Psoas muscle (tissue), 8 donors: ENCODE data around the gene ATP2A3. TPM values are rescaled to one million over a fixed set of nuclear protein-coding genes. Genes with fewer than 3 reads are reported as not detected.

Experiments
- ATAC-seq, 4 donors: fragments of 200-7000 bp; cut with Tn5 transposase; one replicate each; pipeline ENCODE4 v1.9.1; 2020; ENCODE audit warnings: moderate library complexity in 3 of 4, mild to moderate bottlenecking in 2 of 4
- DNase-seq, 2 donors: peaks; one replicate each; pipeline ENCODE4 v3.0.0-alpha.2; 2020
- H3K27ac ChIP-seq: fragments of 200-600 bp; one replicate; pipeline ENCODE4 v1.8.0; 2022
- H3K27me3 ChIP-seq, 3 donors: fragments of 200-600 bp in 1 of 3; one replicate each; pipeline versions ENCODE4 v1.6.1 to v1.8.0; 2013 to 2022; ENCODE audit warnings: low read length in 2 of 3, mild to moderate bottlenecking in 2 of 3, moderate library complexity in 1 of 3; ENCODE audit not compliant: insufficient read depth in 3 of 3
- H3K36me3 ChIP-seq, 2 donors: fragments of 200-600 bp in 1 of 2; one replicate each; pipeline versions ENCODE4 v1.6.1 to v1.8.0; 2013 to 2022; ENCODE audit warnings: low read depth in 1 of 2, mild to moderate bottlenecking in 1 of 2, moderate library complexity in 1 of 2; ENCODE audit not compliant: insufficient read depth in 1 of 2
- H3K4me1 ChIP-seq: fragments of 200-600 bp; one replicate; pipeline ENCODE4 v1.8.0; 2022
- H3K4me3 ChIP-seq: fragments of 200-600 bp; one replicate; pipeline ENCODE4 v1.8.0; 2022; ENCODE audit warnings: mild to moderate bottlenecking
- H3K9me3 ChIP-seq: fragments of 200-600 bp; one replicate; pipeline ENCODE4 v1.8.0; 2022
- WGBS, 3 donors: extraction: QIAGEN DNeasy Blood & Tissue Kit; methylation state at CpG; one replicate each; pipeline versions ENCODE4 v1.1.6 to v1.1.7; 2013; 5-methylcytosine and 5-hydroxymethylcytosine counted together
- intact Hi-C, 2 donors: fragments of 100-400 bp; cut with DNase I; formaldehyde crosslinking; loops; one replicate each; pipeline versions ENCODE4 v1.11.0 to v1.14.2; 2022
- polyA plus RNA-seq, 3 donors: library from polyadenylated mRNA; stranded (reverse); fragments of 200-250 nt; gene quantifications; one replicate each; pipeline ENCODE4 v1.2.3, GENCODE V29; 2013
- total RNA-seq, 4 donors: library from RNA; stranded (reverse); fragmentation: NEBNext Ultra II Directional in 2 of 4; extraction: Animal tissue kit (Norgen Biotek cat#: 25700) in 2 of 4; gene quantifications; one replicate each; pipeline versions ENCODE4 v1.2.1 to v1.2.4, GENCODE V29; 2021 to 2023
- TF ChIP-seq, protein P1 (sequence below): fragments of 200-600 bp; IDR thresholded peaks from one replicate; pipeline ENCODE4 v1.8.0; 2022; ENCODE audit warnings: antibody characterized with exemption
- donor health status: healthy with polysubstance abuse.
- donor health status: DM: no; HTN: no; CAD: no; lungs with moderate emphysema.
- donor health status: Bipolar disorder and iron deficiency.
- donor health status: healthy.
- donor health status: DM: yes; HTN: yes; CAD: no.
- donor health status: DM: no; HTN: no; CAD: no.
- donor health status: DM: no; HTN: no; CAD: no.
- donor health status: DM: yes; HTN: yes; CAD: no.

The ATP2A3 gene
- total and polyA plus RNA-seq, 7 donors = 1.2 to 3.8 (median 3.0) TPM

DNA sequence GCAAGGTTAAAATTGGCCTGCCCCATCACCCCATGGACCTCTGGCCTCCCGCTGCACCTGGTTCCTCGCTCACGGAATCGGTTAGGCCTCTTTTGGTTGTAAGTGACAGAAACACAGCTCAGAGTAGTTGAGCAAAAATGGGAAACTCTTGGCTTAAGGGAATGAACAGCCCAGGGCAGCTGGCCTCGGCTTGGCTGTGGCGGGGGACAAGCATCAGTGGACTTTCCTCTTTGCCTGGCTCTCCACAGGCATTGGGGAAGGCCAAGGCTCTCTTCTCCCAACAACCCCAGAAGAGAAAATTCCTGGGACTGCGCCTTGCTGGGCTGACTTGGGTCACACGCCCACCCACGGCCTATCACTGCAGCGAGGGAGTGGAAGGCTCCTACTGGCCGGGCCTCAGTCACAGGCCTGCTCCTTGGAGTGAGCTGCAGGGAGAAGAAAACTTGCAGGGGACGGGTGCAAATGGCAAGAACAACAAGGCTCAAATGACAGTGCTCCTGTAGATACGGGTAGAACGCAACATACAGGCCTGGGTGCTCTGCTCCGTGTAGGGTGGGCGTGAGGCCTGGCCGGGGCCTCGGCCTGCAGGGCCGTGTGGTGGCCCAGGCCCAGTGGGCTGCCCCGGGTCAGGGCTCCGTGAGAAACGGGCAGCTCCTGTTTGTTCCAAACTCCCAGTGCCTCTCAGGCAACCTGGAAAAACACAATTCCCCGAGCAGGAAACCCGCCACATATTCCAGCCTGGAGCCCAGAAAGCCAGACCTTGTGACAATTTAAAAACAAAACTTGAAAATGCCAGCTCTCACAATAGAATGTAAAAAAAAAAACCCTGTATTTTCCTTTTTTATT, 25.0 kb upstream of the ATP2A3 start:
- Histone ChIP-seq H3K27me3 (peaks cover 0 to 12% (median 0%) of the 10 kb centered on the region in 3 donors), H3K4me1 (no peaks in the 10 kb centered on the region), H3K4me3 (no peak overlapping the region), H3K27ac (no peak overlapping the region), H3K9me3 (no peaks in the 10 kb centered on the region), H3K36me3 (no peaks in the 10 kb centered on the region)
- no peak for DNase-seq
- intact Hi-C loops = no loop called here
- no peak for ATAC-seq
- TF ChIP-seq, protein P1, sequence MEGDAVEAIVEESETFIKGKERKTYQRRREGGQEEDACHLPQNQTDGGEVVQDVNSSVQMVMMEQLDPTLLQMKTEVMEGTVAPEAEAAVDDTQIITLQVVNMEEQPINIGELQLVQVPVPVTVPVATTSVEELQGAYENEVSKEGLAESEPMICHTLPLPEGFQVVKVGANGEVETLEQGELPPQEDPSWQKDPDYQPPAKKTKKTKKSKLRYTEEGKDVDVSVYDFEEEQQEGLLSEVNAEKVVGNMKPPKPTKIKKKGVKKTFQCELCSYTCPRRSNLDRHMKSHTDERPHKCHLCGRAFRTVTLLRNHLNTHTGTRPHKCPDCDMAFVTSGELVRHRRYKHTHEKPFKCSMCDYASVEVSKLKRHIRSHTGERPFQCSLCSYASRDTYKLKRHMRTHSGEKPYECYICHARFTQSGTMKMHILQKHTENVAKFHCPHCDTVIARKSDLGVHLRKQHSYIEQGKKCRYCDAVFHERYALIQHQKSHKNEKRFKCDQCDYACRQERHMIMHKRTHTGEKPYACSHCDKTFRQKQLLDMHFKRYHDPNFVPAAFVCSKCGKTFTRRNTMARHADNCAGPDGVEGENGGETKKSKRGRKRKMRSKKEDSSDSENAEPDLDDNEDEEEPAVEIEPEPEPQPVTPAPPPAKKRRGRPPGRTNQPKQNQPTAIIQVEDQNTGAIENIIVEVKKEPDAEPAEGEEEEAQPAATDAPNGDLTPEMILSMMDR = no peak
- 76 to 87% (median 83%) methylated on average over 24 of the region's 24 CpGs for WGBS, 3 donors

DNA sequence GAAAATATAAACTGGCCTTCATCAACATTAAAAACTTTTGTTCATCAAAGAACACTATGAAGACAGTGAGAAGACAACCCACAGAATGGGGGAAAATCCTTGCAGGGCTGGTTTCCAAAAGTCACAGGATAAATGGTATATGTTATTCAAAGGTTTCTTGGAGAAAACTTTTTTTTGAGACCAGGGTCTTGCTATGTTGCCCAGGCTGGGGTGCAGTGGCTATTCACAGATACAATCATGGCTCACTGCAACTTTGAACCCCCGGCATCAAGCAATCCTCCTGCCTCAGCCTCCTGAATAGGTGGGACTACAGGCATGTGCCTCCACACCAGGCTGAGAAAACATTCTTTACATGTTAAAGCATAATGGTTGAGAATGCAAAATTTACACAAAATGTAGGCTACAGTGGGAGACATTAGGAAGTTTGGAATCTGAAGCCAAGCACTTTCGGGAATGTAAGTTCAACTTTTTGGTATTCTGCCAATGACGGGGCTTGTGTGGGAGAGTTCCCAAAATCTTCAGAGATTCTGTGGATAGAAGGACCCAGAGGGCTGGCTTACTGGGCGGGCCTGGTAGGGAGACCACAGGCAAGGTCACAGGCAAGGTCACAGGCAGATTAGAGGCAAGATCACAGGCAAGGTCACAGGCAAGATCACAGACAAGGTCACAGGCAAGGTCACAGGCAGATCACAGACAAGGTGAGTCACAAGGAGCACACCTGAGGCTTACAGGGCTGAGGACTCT, 24.2 kb upstream of the ATP2A3 start:
- Histone ChIP-seq H3K27me3 (peaks cover 0 to 12% (median 0%) of the 10 kb centered on the region in 3 donors), H3K27ac (no peak overlapping the region), H3K4me1 (no peaks in the 10 kb centered on the region), H3K36me3 (no peaks in the 10 kb centered on the region), H3K4me3 (no peak overlapping the region), H3K9me3 (no peaks in the 10 kb centered on the region)
- no peak for DNase-seq
- WGBS, 3 donors = 54 to 57% (median 55%) methylated on average over 4 of the region's 4 CpGs
- TF ChIP-seq, protein P1 = no peak
- intact Hi-C loops = no loop called here
- ATAC-seq = no peak

GRCh38 chr17:3986939-3987335, 22.7 kb upstream of the ATP2A3 start:
- intact Hi-C loops = no loop called here
- 75 to 86% (median 78%) methylated on average over 8 of the region's 8 CpGs for WGBS, 3 donors
- Histone ChIP-seq H3K4me3 (no peak overlapping the region), H3K36me3 (no peaks in the 10 kb centered on the region), H3K27me3 (peaks cover 0 to 12% (median 0%) of the 10 kb centered on the region in 3 donors), H3K27ac (no peak overlapping the region), H3K4me1 (no peaks in the 10 kb centered on the region), H3K9me3 (no peaks in the 10 kb centered on the region)
- DNase-seq (no peak), ATAC-seq (no peak)
- TF ChIP-seq, protein P1 = no peak

GRCh38 chr17:3986270-3986938, 22.2 kb upstream of the ATP2A3 start:
- DNase-seq = no peak
- intact Hi-C loops = no loop called here
- H3K36me3 ChIP-seq = no peaks in the 10 kb centered on the region
- peaks cover 0 to 12% (median 0%) of the 10 kb centered on the region in 3 donors for H3K27me3 ChIP-seq
- TF ChIP-seq, protein P1 = no peak
- no peak overlapping the region for H3K27ac ChIP-seq
- WGBS, 3 donors = 42 to 44% (median 44%) methylated on average over 16 of the region's 16 CpGs
- H3K9me3 ChIP-seq = no peaks in the 10 kb centered on the region
- no peaks in the 10 kb centered on the region for H3K4me1 ChIP-seq
- no peak overlapping the region for H3K4me3 ChIP-seq
- ATAC-seq = no peak
